RPMI8226 (cell line): ENCODE results near the gene SCD.

Experiments used
- DNase-seq: peaks from one replicate; pipeline ENCODE4 v3.0.0-alpha.2; 2015

Gene SCD

GRCh38 chr10:100401631-100402328 is 54.7 kb downstream of the SCD start:
- DNase-seq = no peak

DNA sequence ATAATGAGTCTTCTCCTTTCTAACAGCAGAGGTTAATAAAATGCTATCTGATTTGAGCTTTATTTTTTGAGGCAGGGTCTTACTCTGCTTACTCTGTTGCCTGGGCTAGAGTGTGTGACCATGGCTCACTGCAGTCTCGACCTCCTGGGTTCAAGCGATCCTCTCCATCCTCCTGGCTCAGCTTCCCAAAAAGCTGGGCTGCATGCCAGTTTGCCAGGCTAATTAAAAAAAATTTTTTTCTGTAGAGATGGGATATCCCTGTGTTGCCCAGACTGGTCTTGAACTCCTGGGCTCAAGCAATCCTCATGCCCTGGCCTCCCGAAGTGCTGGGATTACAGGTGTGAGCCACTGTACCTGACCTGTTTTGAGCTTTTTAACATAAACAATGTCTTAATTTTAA is 56.7 kb downstream of the SCD start:
- DNase-seq = no peak

DNA sequence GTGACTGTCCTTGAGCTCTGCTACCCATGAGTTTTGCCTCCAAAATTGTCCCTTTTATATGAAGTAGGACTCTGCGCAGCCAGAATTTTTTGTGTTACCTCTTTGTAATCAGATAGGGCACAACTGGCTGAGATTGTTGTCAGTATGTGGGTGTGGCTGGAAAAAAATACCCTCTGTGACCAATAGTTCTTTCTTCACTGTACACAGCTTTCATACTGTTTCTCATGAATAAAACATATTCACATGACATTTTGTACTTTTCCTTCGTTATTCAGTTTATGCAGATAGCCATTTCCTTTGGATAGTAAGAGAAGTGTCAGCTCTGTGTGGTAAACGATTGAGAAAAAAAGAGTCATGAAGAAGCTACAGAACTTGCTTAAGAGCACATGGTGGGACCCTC is 66.1 kb downstream of the SCD start:
- no peak for DNase-seq
